ENCODE measurements around the gene GCLC. TPM values are rescaled to one million over a fixed set of nuclear protein-coding genes. Genes with fewer than 3 reads are reported as not detected.
A peak's percentile ranks its signal among the peaks of the same experiment; 100 is the strongest.

GCLC gene
- total and polyA plus RNA-seq, 10 of the 15 experiments (the other 5 are each of a cell fraction or from before 2014, with no cell fraction given), result 6.5 to 23.6 (median 12.5) TPM

DNA sequence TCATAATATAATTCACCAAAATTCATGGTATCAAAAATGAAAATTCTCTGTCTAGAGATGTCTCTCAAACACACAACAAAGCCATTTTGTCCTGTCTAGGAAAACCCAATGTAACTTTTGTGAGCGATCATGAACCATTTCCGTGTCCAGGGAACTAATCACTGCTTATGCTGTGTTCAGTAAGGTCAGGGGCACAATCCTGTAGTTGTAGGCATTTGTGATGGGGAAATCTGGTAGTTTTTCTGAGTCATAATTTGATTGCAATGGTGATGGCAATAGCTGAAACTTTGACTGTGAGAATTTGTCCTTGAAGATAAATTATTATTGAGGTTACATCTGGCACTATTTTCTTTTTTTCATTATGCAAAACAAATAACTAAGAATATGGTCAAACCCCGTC, 21.0 kb upstream of the GCLC start:
- SMC1A ChIA-PET (ENCODE audit: uncharacterized antibody, unreplicated experiment), result no interaction called here
- WGBS (ENCODE audit: insufficient coverage, insufficient replicate concordance, low lambda C conversion rate, missing lambda C conversion rate), result 30% methylated on average over 3 of the region's 3 CpGs
- no TSS peak for BruUV-seq (replicated peaks)
- DNase-seq (ENCODE audit: low read depth, low spot score), result no peak
- CTCF ChIA-PET, result no interaction called here
- POLR2A ChIA-PET, result interaction anchor here (0.7 kb wide), 1 partner anchor 1423 kb away, joined by 6 read pairs; no protein-coding TSS in a partner anchor
- no peak overlapping the region for H3K9ac ChIP-seq (ENCODE audit: control insufficient read depth, insufficient read depth, low read length)
- H3K4me2 ChIP-seq (ENCODE audit: control insufficient read depth, insufficient read depth), result no peak overlapping the region
- no peaks in the 10 kb centered on the region for H3K9me3 ChIP-seq (replicated peaks; ENCODE audit: control insufficient read depth, insufficient read depth, low read length)
- H3K27me3 ChIP-seq (replicated peaks in 1 of 2; ENCODE audit: control insufficient read depth in 2 of 2, insufficient read depth in 2 of 2, low read length in 1 of 2), result no peaks in the 10 kb centered on the region
- intact Hi-C loops (cut with micrococcal nuclease; ENCODE audit: unreplicated experiment), result no loop called here
- in situ Hi-C loops (cut with MboI), result no loop called here
- H3K36me3 ChIP-seq (ENCODE audit: control insufficient read depth in 2 of 2, insufficient read depth in 2 of 2, low read length in 1 of 2), result no peaks in the 10 kb centered on the region
- ATAC-seq, result peak; percentile 77
- no peak overlapping the region for H3K27ac ChIP-seq (ENCODE audit: control insufficient read depth, insufficient read depth)
- FAIRE-seq, result no peak
- no peak overlapping the region for H2AFZ ChIP-seq (ENCODE audit: control insufficient read depth, low read depth, low read length)
- no peaks in the 10 kb centered on the region for H3K79me2 ChIP-seq (ENCODE audit: control insufficient read depth, insufficient read depth, low read length)
- H3K4me1 ChIP-seq (ENCODE audit: control insufficient read depth, insufficient read depth, low read length), result no peaks in the 10 kb centered on the region
- RAD21 ChIA-PET (ENCODE audit: unreplicated experiment), result interaction anchor here (0.7 kb wide), 1 partner anchor 125 kb away, joined by 3 read pairs; no protein-coding TSS in a partner anchor
- no peak for TF ChIP-seq TCF7 (IDR thresholded peaks at IDR 0.05; ENCODE audit: borderline replicate concordance)
- TF ChIP-seq, protein P1, sequence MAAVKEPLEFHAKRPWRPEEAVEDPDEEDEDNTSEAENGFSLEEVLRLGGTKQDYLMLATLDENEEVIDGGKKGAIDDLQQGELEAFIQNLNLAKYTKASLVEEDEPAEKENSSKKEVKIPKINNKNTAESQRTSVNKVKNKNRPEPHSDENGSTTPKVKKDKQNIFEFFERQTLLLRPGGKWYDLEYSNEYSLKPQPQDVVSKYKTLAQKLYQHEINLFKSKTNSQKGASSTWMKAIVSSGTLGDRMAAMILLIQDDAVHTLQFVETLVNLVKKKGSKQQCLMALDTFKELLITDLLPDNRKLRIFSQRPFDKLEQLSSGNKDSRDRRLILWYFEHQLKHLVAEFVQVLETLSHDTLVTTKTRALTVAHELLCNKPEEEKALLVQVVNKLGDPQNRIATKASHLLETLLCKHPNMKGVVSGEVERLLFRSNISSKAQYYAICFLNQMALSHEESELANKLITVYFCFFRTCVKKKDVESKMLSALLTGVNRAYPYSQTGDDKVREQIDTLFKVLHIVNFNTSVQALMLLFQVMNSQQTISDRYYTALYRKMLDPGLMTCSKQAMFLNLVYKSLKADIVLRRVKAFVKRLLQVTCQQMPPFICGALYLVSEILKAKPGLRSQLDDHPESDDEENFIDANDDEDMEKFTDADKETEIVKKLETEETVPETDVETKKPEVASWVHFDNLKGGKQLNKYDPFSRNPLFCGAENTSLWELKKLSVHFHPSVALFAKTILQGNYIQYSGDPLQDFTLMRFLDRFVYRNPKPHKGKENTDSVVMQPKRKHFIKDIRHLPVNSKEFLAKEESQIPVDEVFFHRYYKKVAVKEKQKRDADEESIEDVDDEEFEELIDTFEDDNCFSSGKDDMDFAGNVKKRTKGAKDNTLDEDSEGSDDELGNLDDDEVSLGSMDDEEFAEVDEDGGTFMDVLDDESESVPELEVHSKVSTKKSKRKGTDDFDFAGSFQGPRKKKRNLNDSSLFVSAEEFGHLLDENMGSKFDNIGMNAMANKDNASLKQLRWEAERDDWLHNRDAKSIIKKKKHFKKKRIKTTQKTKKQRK (IDR thresholded peaks at IDR 0.05; ENCODE audit: low read depth, low read length), result no peak
- no peak for TF ChIP-seq WRNIP1 (IDR thresholded peaks at IDR 0.05; ENCODE audit: borderline replicate concordance, low read depth, low read length)
- no peak for TF ChIP-seq STAT1 (conservative IDR thresholded peaks at IDR 0.05)
- TF ChIP-seq, protein P2, sequence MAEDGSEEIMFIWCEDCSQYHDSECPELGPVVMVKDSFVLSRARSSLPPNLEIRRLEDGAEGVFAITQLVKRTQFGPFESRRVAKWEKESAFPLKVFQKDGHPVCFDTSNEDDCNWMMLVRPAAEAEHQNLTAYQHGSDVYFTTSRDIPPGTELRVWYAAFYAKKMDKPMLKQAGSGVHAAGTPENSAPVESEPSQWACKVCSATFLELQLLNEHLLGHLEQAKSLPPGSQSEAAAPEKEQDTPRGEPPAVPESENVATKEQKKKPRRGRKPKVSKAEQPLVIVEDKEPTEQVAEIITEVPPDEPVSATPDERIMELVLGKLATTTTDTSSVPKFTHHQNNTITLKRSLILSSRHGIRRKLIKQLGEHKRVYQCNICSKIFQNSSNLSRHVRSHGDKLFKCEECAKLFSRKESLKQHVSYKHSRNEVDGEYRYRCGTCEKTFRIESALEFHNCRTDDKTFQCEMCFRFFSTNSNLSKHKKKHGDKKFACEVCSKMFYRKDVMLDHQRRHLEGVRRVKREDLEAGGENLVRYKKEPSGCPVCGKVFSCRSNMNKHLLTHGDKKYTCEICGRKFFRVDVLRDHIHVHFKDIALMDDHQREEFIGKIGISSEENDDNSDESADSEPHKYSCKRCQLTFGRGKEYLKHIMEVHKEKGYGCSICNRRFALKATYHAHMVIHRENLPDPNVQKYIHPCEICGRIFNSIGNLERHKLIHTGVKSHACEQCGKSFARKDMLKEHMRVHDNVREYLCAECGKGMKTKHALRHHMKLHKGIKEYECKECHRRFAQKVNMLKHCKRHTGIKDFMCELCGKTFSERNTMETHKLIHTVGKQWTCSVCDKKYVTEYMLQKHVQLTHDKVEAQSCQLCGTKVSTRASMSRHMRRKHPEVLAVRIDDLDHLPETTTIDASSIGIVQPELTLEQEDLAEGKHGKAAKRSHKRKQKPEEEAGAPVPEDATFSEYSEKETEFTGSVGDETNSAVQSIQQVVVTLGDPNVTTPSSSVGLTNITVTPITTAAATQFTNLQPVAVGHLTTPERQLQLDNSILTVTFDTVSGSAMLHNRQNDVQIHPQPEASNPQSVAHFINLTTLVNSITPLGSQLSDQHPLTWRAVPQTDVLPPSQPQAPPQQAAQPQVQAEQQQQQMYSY (CRISPR knock-in tag; IDR thresholded peaks at IDR 0.05), result no peak
- TF ChIP-seq KAT2A (conservative IDR thresholded peaks at IDR 0.05; ENCODE audit: control insufficient read depth, low read depth, low read length), result no peak
- no peak for TF ChIP-seq POLR2A (IDR thresholded peaks at IDR 0.05; ENCODE audit: low read depth, low read length)
- H3K4me3 ChIP-seq, result no peak overlapping the region
- no peaks in the 10 kb centered on the region for H4K20me1 ChIP-seq (ENCODE audit: control insufficient read depth, insufficient read depth)

Data from GM12878 (cell line).